T-helper 1 cell treated with Interleukin-12 subunit alpha and Interleukin-12 subunit beta and Interleukin-4 antibody, amounts not matched to agents 30 μg/mL and 1 μg/mL, for 36 hours (primary cell): ENCODE results near the gene PEX19.

ENCODE experiments used
- H3K27ac Mint-ChIP-seq: one replicate; pipeline ENCODE4 v1.8.0; 2021; ENCODE audit warnings: mild to moderate bottlenecking, mixed read lengths
- H3K27me3 Mint-ChIP-seq: one replicate; pipeline ENCODE4 v1.8.0; 2021; ENCODE audit warnings: low read depth, mixed read lengths
- H3K36me3 Mint-ChIP-seq: one replicate; pipeline ENCODE4 v1.8.0; 2021; ENCODE audit warnings: low read depth, mixed read lengths
- H3K4me1 Mint-ChIP-seq: one replicate; pipeline ENCODE4 v1.8.0; 2021; ENCODE audit warnings: low read depth, mixed read lengths
- H3K4me3 Mint-ChIP-seq: one replicate; pipeline ENCODE4 v1.8.0; 2021; ENCODE audit warnings: mild to moderate bottlenecking, moderate library complexity, mixed read lengths
- H3K9me3 Mint-ChIP-seq: one replicate; pipeline ENCODE4 v1.8.0; 2021; ENCODE audit warnings: mixed read lengths

The PEX19 gene

GRCh38 chr1:160284782-160285344 is at the start of gene PEX19:
Gene PEX19, minus strand, starts transcription at chr1:160285133. Its CDS starts 9 bp downstream, at chr1:160285124.
- no peaks in the 10 kb centered on the region for H3K9me3 Mint-ChIP-seq
- H3K27ac Mint-ChIP-seq, result peak within 1 kb of the TSS; percentile 96
- H3K27me3 Mint-ChIP-seq, result no peaks in the 10 kb centered on the region
- peaks cover 22% of the 10 kb centered on the region for H3K4me1 Mint-ChIP-seq
- peak within 1 kb of the TSS; percentile 99 for H3K4me3 Mint-ChIP-seq
- peaks cover 28% of the 10 kb centered on the region for H3K36me3 Mint-ChIP-seq

GRCh38 chr1:160332516-160332915 is 47.6 kb upstream of the PEX19 start:
- Mint-ChIP-seq H3K4me1 (peaks cover 10% of the 10 kb centered on the region), H3K9me3 (no peaks in the 10 kb centered on the region), H3K27me3 (no peaks in the 10 kb centered on the region), H3K4me3 (no peak overlapping the region), H3K27ac (no peak overlapping the region), H3K36me3 (peaks cover 36% of the 10 kb centered on the region)

GRCh38 chr1:160330119-160330518 is 45.2 kb upstream of the PEX19 start:
- peaks cover 10% of the 10 kb centered on the region for H3K4me1 Mint-ChIP-seq
- no peak overlapping the region for H3K27ac Mint-ChIP-seq

GRCh38 chr1:160328184-160328583 is 43.3 kb upstream of the PEX19 start:
- H3K4me1 Mint-ChIP-seq, result peaks cover 8% of the 10 kb centered on the region
- no peaks in the 10 kb centered on the region for H3K9me3 Mint-ChIP-seq
- peaks cover 47% of the 10 kb centered on the region for H3K36me3 Mint-ChIP-seq
- H3K27me3 Mint-ChIP-seq, result no peaks in the 10 kb centered on the region
- H3K27ac Mint-ChIP-seq, result no peak overlapping the region
- H3K4me3 Mint-ChIP-seq, result no peak overlapping the region

More at GRCh38 chr1:160330119-160330518, 45.2 kb upstream of the PEX19 start:
- Mint-ChIP-seq H3K27me3 (no peaks in the 10 kb centered on the region), H3K9me3 (no peaks in the 10 kb centered on the region), H3K36me3 (peaks cover 42% of the 10 kb centered on the region), H3K4me3 (no peak overlapping the region)

GRCh38 chr1:160326418-160326817 is 41.5 kb upstream of the PEX19 start:
- H3K4me1 Mint-ChIP-seq, result peaks cover 8% of the 10 kb centered on the region

GRCh38 chr1:160325252-160325651 is 40.3 kb upstream of the PEX19 start:
- Mint-ChIP-seq H3K27me3 (no peaks in the 10 kb centered on the region), H3K27ac (no peak overlapping the region), H3K36me3 (peaks cover 47% of the 10 kb centered on the region), H3K4me3 (no peak overlapping the region), H3K9me3 (no peaks in the 10 kb centered on the region), H3K4me1 (peaks cover 4% of the 10 kb centered on the region)

More at GRCh38 chr1:160326418-160326817, 41.5 kb upstream of the PEX19 start:
- Mint-ChIP-seq H3K36me3 (peaks cover 48% of the 10 kb centered on the region), H3K27me3 (no peaks in the 10 kb centered on the region), H3K4me3 (no peak overlapping the region), H3K27ac (no peak overlapping the region), H3K9me3 (no peaks in the 10 kb centered on the region)

- Mint-ChIP-seq H3K36me3 (peaks cover 52% of the 10 kb centered on the region), H3K4me1 (peaks cover 4% of the 10 kb centered on the region), H3K4me3 (no peak overlapping the region), H3K27ac (no peak overlapping the region), H3K27me3 (no peaks in the 10 kb centered on the region), H3K9me3 (peaks cover under 1% of the 10 kb centered on the region)
These were observed 37.9 kb upstream of the PEX19 start for GRCh38 chr1:160322831-160323230.

GRCh38 chr1:160315359-160315758 is 30.4 kb upstream of the PEX19 start:
- Mint-ChIP-seq H3K27ac (no peak overlapping the region), H3K9me3 (peaks cover 14% of the 10 kb centered on the region), H3K36me3 (peaks cover 76% of the 10 kb centered on the region), H3K27me3 (no peaks in the 10 kb centered on the region), H3K4me3 (no peak overlapping the region), H3K4me1 (peaks cover 7% of the 10 kb centered on the region)

- Mint-ChIP-seq H3K4me3 (no peak overlapping the region), H3K9me3 (no peaks in the 10 kb centered on the region), H3K36me3 (peaks cover 61% of the 10 kb centered on the region), H3K4me1 (peaks cover under 1% of the 10 kb centered on the region), H3K27ac (no peak overlapping the region), H3K27me3 (no peaks in the 10 kb centered on the region)
These were observed 24.6 kb upstream of the PEX19 start for GRCh38 chr1:160309571-160309970.

- Mint-ChIP-seq H3K4me1 (no peaks in the 10 kb centered on the region), H3K27me3 (no peaks in the 10 kb centered on the region), H3K36me3 (peaks cover 59% of the 10 kb centered on the region), H3K4me3 (no peak overlapping the region), H3K27ac (no peak overlapping the region), H3K9me3 (no peaks in the 10 kb centered on the region)
These were observed 24.2 kb upstream of the PEX19 start for GRCh38 chr1:160309185-160309557.

- no peaks in the 10 kb centered on the region for H3K4me1 Mint-ChIP-seq
- H3K9me3 Mint-ChIP-seq, result no peaks in the 10 kb centered on the region
- no peaks in the 10 kb centered on the region for H3K27me3 Mint-ChIP-seq
- no peak overlapping the region for H3K27ac Mint-ChIP-seq
- H3K36me3 Mint-ChIP-seq, result peaks cover 54% of the 10 kb centered on the region
- no peak overlapping the region for H3K4me3 Mint-ChIP-seq
These were observed 23.7 kb upstream of the PEX19 start for GRCh38 chr1:160308451-160309184.

GRCh38 chr1:160307118-160307791 is 22.3 kb upstream of the PEX19 start:
- H3K27me3 Mint-ChIP-seq, result no peaks in the 10 kb centered on the region
- H3K27ac Mint-ChIP-seq, result no peak overlapping the region
- no peaks in the 10 kb centered on the region for H3K4me1 Mint-ChIP-seq
- H3K9me3 Mint-ChIP-seq, result no peaks in the 10 kb centered on the region
- H3K36me3 Mint-ChIP-seq, result peaks cover 51% of the 10 kb centered on the region
- no peak overlapping the region for H3K4me3 Mint-ChIP-seq

- Mint-ChIP-seq H3K9me3 (no peaks in the 10 kb centered on the region), H3K4me3 (no peak overlapping the region), H3K27ac (no peak overlapping the region), H3K36me3 (peaks cover 52% of the 10 kb centered on the region), H3K4me1 (no peaks in the 10 kb centered on the region), H3K27me3 (no peaks in the 10 kb centered on the region)
These were observed 15.2 kb upstream of the PEX19 start for GRCh38 chr1:160300173-160300572.

- peaks cover 3% of the 10 kb centered on the region for H3K4me1 Mint-ChIP-seq
- peaks cover 70% of the 10 kb centered on the region for H3K36me3 Mint-ChIP-seq
- no peak overlapping the region for H3K27ac Mint-ChIP-seq
- H3K9me3 Mint-ChIP-seq, result no peaks in the 10 kb centered on the region
- no peaks in the 10 kb centered on the region for H3K27me3 Mint-ChIP-seq
- H3K4me3 Mint-ChIP-seq, result no peak overlapping the region
These were observed 11.1 kb upstream of the PEX19 start for GRCh38 chr1:160296036-160296435.
